Measurements from ENCODE around the gene CEP112.

The CEP112 gene

DNA sequence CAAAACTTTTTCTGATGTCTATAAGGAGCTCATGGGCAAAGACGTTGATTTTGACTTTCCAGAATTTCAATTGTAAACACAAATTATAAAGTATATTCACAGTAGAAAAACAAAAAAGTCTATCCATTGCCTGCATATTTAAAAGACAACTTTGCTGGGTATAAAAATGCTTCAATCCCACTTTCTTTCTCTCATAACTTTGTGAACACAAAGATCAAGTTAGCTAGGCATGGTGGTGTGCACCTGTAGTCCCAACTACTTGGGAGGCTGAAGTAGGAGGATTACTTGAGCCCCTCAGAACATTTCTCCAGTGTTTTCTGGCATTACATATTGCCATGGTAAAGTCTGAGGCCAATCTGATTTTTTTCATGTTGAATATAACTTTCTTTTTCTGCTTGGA, 547.4 kb downstream of the CEP112 start:
- H3K9me3 ChIP-seq (ENCODE audit: insufficient read depth, low read depth, low read length): peaks cover 8% of the 10 kb centered on the region
- WGBS (ENCODE audit: extremely low coverage, insufficient coverage, insufficient read length): no CpG with 5 or more reads among the region's 1 CpG

DNA sequence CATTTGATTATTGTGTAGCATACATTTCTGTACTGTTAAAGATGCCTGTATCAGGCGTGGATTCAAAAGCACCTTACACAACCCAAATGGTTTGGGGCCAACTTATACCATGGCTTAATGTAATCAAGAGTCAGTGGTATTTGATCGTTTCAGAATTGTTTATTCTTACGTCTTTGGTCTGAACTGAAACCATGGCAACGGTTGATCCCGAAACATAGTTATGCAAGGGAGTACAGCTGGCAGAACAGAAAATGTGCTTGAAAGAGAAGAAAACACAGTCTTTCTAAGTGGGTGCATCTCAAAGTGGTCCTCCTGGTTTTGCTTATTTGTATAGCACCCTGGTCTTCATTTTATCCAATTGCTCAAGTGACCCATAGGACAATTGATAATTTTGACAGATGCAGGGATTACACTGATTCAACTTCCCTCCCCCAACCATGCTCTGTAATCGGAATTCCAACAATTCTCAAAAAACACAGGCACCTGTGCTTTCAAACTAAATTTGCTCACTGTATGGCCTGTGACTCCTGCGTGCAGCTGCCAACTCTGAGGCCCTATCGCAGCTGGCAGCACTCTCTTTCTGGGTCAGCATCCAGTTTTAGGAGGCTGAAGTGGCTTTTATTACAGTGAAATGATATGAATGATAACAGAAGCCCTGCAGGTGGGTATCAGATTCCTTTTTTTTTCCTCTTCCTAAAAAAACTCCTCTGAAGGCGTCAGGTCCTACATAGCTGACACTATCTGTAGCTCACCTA, 553.5 kb downstream of the CEP112 start:
- Histone ChIP-seq H2BK5ac (ENCODE audit: low read depth, low read length, poor library complexity) (no peak overlapping the region), H2BK12ac (ENCODE audit: low read length) (no peak overlapping the region), H3K4me2 (ENCODE audit: low read length) (no peak overlapping the region), H3K4me3 (ENCODE audit: low read depth, low read length) (no peak overlapping the region), H2AFZ (ENCODE audit: insufficient read depth, low read length, poor library complexity) (no peak overlapping the region), H3K4ac (ENCODE audit: low read depth, low read length) (no peak overlapping the region), H4K91ac (ENCODE audit: low read depth, low read length) (no peak overlapping the region), H3K27ac (ENCODE audit: low read depth, low read length) (no peak overlapping the region), H3K14ac (ENCODE audit: low read length) (no peak overlapping the region), H3K36me3 (ENCODE audit: control insufficient read depth in 1 of 2, insufficient read depth in 2 of 2, low read length in 2 of 2) (no peaks in the 10 kb centered on the region), H3K27me3 (ENCODE audit: insufficient read depth, low read length) (no peaks in the 10 kb centered on the region), H3K4me1 (ENCODE audit: control insufficient read depth in 1 of 2, insufficient read depth in 2 of 2, low read length in 2 of 2) (no peaks in the 10 kb centered on the region), H2AK5ac (ENCODE audit: low read length) (no peak overlapping the region), H3K9me3 (ENCODE audit: insufficient read depth, low read depth, low read length) (no peaks in the 10 kb centered on the region), H4K12ac (ENCODE audit: low read depth, low read length) (no peak overlapping the region), H3K18ac (ENCODE audit: low read length) (no peak overlapping the region), H3K79me1 (ENCODE audit: low read length) (no peaks in the 10 kb centered on the region), H4K8ac (ENCODE audit: low read depth, low read length) (no peak overlapping the region), H3K9ac (ENCODE audit: low read length) (no peak overlapping the region), H3K23ac (ENCODE audit: low read length) (no peak overlapping the region), H3K79me2 (ENCODE audit: control insufficient read depth, insufficient read depth, low read length, poor library complexity) (no peaks in the 10 kb centered on the region), H2BK120ac (ENCODE audit: insufficient read depth, low read length, poor library complexity) (no peak overlapping the region)
- no peak for DNase-seq
- WGBS (ENCODE audit: extremely low coverage, insufficient coverage, insufficient read length): no CpG with 5 or more reads among the region's 9 CpGs

More for the DNA sequence above, 547.4 kb downstream of the CEP112 start:
- H4K91ac ChIP-seq (ENCODE audit: low read depth, low read length): no peak overlapping the region
- no peak overlapping the region for H2BK120ac ChIP-seq (ENCODE audit: insufficient read depth, low read length, poor library complexity)
- H3K9ac ChIP-seq (ENCODE audit: low read length): no peak overlapping the region
- H4K8ac ChIP-seq (ENCODE audit: low read depth, low read length): no peak overlapping the region
- H3K4me2 ChIP-seq (ENCODE audit: low read length): no peak overlapping the region
- DNase-seq: no peak
- H3K18ac ChIP-seq (ENCODE audit: low read length): no peak overlapping the region
- H3K4me1 ChIP-seq (ENCODE audit: control insufficient read depth in 1 of 2, insufficient read depth in 2 of 2, low read length in 2 of 2): no peaks in the 10 kb centered on the region
- no peaks in the 10 kb centered on the region for H3K36me3 ChIP-seq (ENCODE audit: control insufficient read depth in 1 of 2, insufficient read depth in 2 of 2, low read length in 2 of 2)
- no peak overlapping the region for H2BK5ac ChIP-seq (ENCODE audit: low read depth, low read length, poor library complexity)
- no peaks in the 10 kb centered on the region for H3K79me1 ChIP-seq (ENCODE audit: low read length)
- H3K79me2 ChIP-seq (ENCODE audit: control insufficient read depth, insufficient read depth, low read length, poor library complexity): no peaks in the 10 kb centered on the region
- no peak overlapping the region for H2AK5ac ChIP-seq (ENCODE audit: low read length)
- H3K23ac ChIP-seq (ENCODE audit: low read length): no peak overlapping the region
- H3K27me3 ChIP-seq (ENCODE audit: insufficient read depth, low read length): no peaks in the 10 kb centered on the region
- H3K4ac ChIP-seq (ENCODE audit: low read depth, low read length): no peak overlapping the region
- H3K14ac ChIP-seq (ENCODE audit: low read length): no peak overlapping the region
- H3K4me3 ChIP-seq (ENCODE audit: low read depth, low read length): no peak overlapping the region
- H2BK12ac ChIP-seq (ENCODE audit: low read length): no peak overlapping the region
- H3K27ac ChIP-seq (ENCODE audit: low read depth, low read length): no peak overlapping the region
- no peak overlapping the region for H4K12ac ChIP-seq (ENCODE audit: low read depth, low read length)
- H2AFZ ChIP-seq (ENCODE audit: insufficient read depth, low read length, poor library complexity): no peak overlapping the region

DNA sequence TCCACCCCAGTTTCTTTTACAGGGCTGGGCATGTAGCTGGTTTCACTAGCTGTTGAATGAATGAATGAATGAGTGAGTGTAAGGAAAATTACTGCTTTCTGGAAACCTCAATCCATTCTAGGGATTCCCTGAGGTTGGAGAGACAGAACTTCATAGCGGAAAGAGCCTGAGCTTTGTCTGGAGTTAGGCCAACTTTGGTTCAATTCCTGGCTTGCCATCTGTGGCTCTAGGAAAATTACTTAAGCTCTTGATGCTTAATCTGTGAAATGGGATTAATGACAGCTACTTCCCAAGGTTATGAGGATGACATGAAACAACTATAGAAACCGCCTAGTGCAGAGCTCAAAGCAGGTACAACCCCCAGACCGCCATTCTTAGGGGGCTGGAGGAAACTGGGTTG, 554.1 kb downstream of the CEP112 start:
- Histone ChIP-seq H4K8ac (ENCODE audit: low read depth, low read length) (no peak overlapping the region), H3K9me3 (ENCODE audit: insufficient read depth, low read depth, low read length) (no peaks in the 10 kb centered on the region), H3K18ac (ENCODE audit: low read length) (no peak overlapping the region), H2BK120ac (ENCODE audit: insufficient read depth, low read length, poor library complexity) (no peak overlapping the region), H3K14ac (ENCODE audit: low read length) (no peak overlapping the region), H2BK5ac (ENCODE audit: low read depth, low read length, poor library complexity) (no peak overlapping the region), H3K9ac (ENCODE audit: low read length) (no peak overlapping the region), H3K79me1 (ENCODE audit: low read length) (no peaks in the 10 kb centered on the region), H3K36me3 (ENCODE audit: control insufficient read depth in 1 of 2, insufficient read depth in 2 of 2, low read length in 2 of 2) (no peaks in the 10 kb centered on the region), H3K79me2 (ENCODE audit: control insufficient read depth, insufficient read depth, low read length, poor library complexity) (no peaks in the 10 kb centered on the region), H2AK5ac (ENCODE audit: low read length) (no peak overlapping the region), H3K4me3 (ENCODE audit: low read depth, low read length) (no peak overlapping the region), H3K23ac (ENCODE audit: low read length) (no peak overlapping the region), H3K4me2 (ENCODE audit: low read length) (no peak overlapping the region), H3K4ac (ENCODE audit: low read depth, low read length) (no peak overlapping the region), H3K27ac (ENCODE audit: low read depth, low read length) (no peak overlapping the region), H3K27me3 (ENCODE audit: insufficient read depth, low read length) (no peaks in the 10 kb centered on the region), H4K91ac (ENCODE audit: low read depth, low read length) (no peak overlapping the region), H2BK12ac (ENCODE audit: low read length) (no peak overlapping the region), H4K12ac (ENCODE audit: low read depth, low read length) (no peak overlapping the region), H2AFZ (ENCODE audit: insufficient read depth, low read length, poor library complexity) (no peak overlapping the region), H3K4me1 (ENCODE audit: control insufficient read depth in 1 of 2, insufficient read depth in 2 of 2, low read length in 2 of 2) (no peaks in the 10 kb centered on the region)
- WGBS (ENCODE audit: extremely low coverage, insufficient coverage, insufficient read length): no CpG with 5 or more reads among the region's 3 CpGs
- no peak for DNase-seq

DNA sequence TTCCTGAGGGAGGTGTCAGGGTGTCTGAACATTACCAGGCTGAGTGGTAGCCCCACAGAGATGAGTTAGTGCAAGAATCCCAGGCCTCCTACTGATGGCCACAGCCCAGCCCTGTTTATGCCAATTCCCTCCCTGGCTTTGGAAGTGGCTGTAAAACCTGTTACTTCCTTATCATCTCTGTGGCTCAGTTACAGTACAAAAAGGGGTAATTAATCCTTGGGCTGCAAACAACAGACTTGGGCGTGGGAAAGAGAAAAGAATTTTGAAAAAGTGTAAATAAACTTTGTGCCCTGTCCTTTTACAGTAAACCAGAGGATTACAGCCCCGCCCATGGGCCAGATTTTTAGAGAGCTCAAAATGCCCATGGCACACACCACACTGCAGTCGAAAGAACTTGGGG, 557.4 kb downstream of the CEP112 start:
- Histone ChIP-seq H3K4me3 (ENCODE audit: low read depth, low read length) (no peak overlapping the region), H2BK12ac (ENCODE audit: low read length) (no peak overlapping the region), H3K27me3 (ENCODE audit: insufficient read depth, low read length) (no peaks in the 10 kb centered on the region), H3K14ac (ENCODE audit: low read length) (no peak overlapping the region), H3K9me3 (ENCODE audit: insufficient read depth, low read depth, low read length) (no peaks in the 10 kb centered on the region), H3K27ac (ENCODE audit: low read depth, low read length) (no peak overlapping the region), H3K23ac (ENCODE audit: low read length) (no peak overlapping the region), H4K12ac (ENCODE audit: low read depth, low read length) (no peak overlapping the region), H2AK5ac (ENCODE audit: low read length) (no peak overlapping the region), H3K4me1 (ENCODE audit: control insufficient read depth in 1 of 2, insufficient read depth in 2 of 2, low read length in 2 of 2) (no peaks in the 10 kb centered on the region), H3K4me2 (ENCODE audit: low read length) (no peak overlapping the region), H3K18ac (ENCODE audit: low read length) (no peak overlapping the region), H4K8ac (ENCODE audit: low read depth, low read length) (no peak overlapping the region), H3K79me2 (ENCODE audit: control insufficient read depth, insufficient read depth, low read length, poor library complexity) (no peaks in the 10 kb centered on the region), H2BK120ac (ENCODE audit: insufficient read depth, low read length, poor library complexity) (no peak overlapping the region), H2BK5ac (ENCODE audit: low read depth, low read length, poor library complexity) (no peak overlapping the region), H2AFZ (ENCODE audit: insufficient read depth, low read length, poor library complexity) (no peak overlapping the region), H3K36me3 (ENCODE audit: control insufficient read depth in 1 of 2, insufficient read depth in 2 of 2, low read length in 2 of 2) (no peaks in the 10 kb centered on the region), H4K91ac (ENCODE audit: low read depth, low read length) (no peak overlapping the region), H3K4ac (ENCODE audit: low read depth, low read length) (no peak overlapping the region), H3K9ac (ENCODE audit: low read length) (no peak overlapping the region), H3K79me1 (ENCODE audit: low read length) (no peaks in the 10 kb centered on the region)
- DNase-seq: no peak
- no CpG with 5 or more reads among the region's 3 CpGs for WGBS (ENCODE audit: extremely low coverage, insufficient coverage, insufficient read length)
